NCI-H1930 (cell line): ENCODE data around the gene MED22.

Experiments used
- DNase-seq, 2 experiments: peaks; one replicate each; lab custom pipeline; 2025; lab: John Stamatoyannopoulos, UW

MED22 gene

DNA sequence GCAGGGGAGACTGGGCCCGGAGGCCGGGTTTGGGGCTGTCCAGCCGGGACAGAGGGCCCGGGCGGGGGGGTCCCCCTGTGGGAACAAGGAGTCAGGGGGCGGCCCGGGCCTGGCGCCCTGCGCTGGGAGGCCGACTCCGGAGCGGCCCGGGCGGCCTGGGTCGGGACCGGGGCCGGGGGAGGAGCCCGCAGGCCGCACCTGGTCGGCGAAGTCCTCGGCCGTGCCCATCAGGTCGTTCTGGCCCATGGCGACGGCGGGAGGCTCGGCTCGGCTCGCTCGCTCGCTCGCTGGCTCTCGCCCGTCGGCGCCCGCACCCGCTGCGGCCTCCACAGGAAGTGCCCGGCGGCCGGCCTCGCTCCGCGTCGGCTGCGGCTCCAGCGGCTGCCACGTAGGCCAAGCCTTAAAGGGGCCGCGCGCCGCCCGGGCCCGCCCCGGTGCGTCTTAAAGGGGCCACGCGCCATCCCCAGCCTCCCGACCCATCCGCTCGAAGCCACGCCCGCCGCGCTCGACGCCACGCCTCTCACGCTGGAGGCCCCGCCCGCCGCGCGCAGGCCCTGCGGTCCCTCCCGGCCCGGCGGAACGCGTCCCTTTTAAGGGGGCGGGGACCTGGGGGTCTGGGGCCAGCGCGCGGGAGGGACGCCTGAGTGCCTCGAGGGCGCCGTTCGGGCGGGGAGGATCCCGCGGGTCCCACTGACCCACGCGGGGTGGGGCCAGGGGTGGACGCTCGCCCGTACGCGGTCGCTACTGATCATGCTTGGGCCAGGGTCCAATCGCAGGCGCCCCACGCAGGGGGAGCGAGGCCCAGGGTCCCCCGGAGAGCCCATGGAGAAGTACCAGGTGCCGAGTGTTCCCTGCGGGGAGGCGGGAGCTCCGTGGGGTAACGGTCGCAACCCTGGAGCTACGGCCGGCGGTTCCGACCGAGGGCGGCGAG, 28.1 kb upstream of the MED22 start, which contains the start of the genes STKLD1 and SURF4:
STKLD1 (plus strand) TSS at position 643 of the 931 bp plus-strand sequence; CDS start at position 751, 108 bp downstream.
SURF4 (minus strand) TSS at position 337 of the 931 bp plus-strand sequence; CDS start at position 246, 91 bp downstream.
- peak; percentile 90 to 95 for DNase-seq

DNA sequence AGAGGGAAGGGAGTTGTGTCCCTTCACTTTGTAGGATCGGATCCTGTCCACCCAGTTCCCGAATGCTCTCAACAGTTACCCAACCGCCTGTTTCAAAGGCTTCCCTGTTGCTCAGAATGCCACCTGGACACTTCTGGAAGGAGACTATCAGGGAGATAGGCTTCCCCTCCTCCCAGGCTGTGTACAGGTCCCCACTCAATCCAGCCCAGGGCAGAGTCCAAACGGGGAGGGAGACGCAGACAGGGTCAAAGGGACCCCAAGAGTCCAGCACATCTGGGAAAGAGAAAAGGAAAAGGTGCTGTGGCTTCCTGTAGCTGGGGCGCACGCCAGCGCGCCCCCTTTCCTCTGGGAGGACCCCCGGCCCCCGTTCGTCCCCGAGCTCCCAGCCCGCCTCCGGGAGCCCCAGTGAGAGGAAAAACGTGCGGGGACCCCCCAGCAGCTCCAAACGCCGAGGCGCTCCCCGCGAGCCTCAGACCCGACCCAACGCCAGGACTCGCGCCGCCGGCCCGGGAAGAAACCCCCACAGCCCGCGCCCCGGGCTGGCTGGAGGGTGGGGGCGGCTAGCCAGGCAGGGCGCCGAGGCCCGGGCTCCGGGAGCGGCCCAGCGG, 27.3 kb upstream of the MED22 start:
- DNase-seq: no peak

- no peak for DNase-seq
Measured at GRCh38 chr9:133374612-133375115, 26.7 kb upstream of the MED22 start.

GRCh38 chr9:133372144-133372543, 24.2 kb upstream of the MED22 start:
- no peak for DNase-seq

- no peak for DNase-seq
Measured at GRCh38 chr9:133371261-133371711, 23.4 kb upstream of the MED22 start.

GRCh38 chr9:133370685-133371084, 22.8 kb upstream of the MED22 start:
- no peak for DNase-seq

DNA sequence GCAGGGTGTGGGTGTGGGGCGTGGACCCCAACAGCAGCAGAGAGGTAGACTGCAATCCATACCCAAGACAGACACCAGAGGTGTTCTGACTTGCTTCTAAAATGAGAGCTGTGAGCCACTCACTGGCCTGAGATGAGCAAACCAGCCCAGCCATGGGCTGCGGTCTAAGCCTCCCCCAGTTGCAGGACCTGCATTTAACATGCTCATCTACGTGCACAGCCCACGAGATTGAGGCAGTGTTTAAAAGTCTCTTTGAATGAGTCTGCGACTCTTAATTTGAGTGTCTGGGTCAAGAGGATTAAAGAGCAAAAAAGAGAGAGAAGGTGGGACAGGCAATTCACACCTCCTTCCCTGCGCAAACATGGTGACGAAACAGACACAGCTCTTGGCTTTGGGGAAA, 22.0 kb upstream of the MED22 start:
- no peak for DNase-seq

GRCh38 chr9:133369422-133369821, 21.5 kb upstream of the MED22 start:
- DNase-seq: no peak

GRCh38 chr9:133368249-133368881, 20.4 kb upstream of the MED22 start:
- DNase-seq: peak in 1 of 2 experiments; percentile 28

DNA sequence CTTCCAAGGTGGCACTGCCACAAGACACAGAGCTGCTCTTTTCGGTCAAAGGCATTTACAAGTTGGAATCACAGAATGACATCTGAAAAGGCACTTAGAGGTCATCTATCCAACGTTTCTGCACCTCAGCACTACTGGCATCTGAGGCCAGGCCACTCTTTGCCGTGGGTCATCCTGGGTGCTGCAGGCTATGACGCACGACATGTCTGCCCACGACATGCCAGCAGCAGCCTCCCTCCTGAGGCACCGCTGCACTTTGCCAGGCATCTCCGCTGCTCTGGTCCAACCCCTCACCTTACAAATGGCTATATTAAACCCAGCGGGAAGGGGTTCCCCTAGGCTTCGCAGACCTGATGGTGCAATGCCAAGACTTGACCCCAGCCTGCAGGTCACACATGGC, 19.8 kb upstream of the MED22 start:
- DNase-seq: no peak

- no peak for DNase-seq
Measured at GRCh38 chr9:133367221-133367620, 19.3 kb upstream of the MED22 start.

- DNase-seq: no peak
Measured at GRCh38 chr9:133366435-133366834, 18.5 kb upstream of the MED22 start.

- no peak for DNase-seq
Measured at GRCh38 chr9:133362359-133363044, 14.6 kb upstream of the MED22 start.

DNA sequence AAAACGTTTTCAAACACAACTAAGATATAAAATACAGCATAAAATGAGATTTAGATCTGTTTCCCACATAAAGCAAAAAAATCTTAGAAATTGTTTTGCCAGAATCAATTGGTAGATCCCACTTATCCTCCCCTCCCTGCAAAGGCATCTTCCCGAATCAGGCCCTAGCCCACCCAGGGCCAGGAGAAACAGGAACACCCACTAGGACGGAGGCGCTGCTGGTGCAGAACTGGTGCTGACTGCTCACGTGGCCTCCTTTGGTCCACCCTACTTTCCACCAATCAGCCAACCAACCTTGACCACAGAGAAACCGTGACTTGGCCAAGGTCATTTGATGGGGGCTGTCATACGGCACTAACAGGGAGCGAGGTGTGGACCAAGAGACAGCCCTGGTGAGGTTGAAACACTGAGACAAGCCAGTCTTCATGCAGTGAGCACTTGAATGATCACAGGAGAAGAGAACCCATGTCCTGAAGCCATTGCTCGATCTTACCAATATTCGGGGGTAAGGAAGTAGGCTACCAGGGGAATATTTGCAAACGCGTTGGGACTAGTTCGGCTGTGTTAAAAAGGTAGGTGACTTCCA, 13.7 kb upstream of the MED22 start:
- no peak for DNase-seq

- no peak for DNase-seq
Measured at GRCh38 chr9:133360400-133361393, 12.8 kb upstream of the MED22 start.

DNA sequence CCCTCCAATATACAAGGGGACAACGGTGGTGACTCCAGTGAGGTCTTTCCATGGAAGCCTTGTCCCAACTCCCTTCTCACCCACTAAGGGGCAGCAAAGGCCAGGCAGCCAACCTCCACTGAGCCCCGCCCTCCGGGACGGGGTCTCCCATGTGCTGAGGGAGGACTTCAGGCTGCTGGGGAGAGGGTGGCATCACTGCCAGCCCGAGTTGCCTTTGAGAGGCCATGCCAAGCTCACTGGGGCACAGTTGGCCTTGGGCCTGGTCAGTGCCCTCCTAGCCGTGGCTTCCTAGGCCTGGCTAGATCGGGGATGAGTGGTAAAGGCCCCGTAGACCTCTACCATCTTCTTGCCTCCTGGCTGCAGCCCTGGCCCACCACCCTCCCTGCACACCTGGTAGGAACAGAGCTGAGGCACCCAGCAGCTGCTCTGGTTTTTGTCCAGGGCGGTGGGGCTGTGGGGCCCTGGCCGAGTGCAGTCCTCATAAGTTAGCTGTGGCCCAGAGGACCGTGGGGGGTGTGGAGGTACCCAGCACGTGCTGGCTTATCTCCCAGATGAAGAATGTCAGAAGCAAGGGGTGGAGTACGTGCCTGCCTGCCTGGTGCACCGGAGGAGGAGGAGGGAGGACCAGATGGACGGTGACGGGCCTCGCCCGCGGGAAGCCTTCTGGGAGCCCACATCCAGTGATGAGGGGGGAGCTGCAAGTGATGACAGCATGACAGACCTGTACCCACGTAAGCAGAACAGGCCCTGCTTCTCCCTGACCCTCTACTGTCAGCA, 11.7 kb upstream of the MED22 start:
- peak in 1 of 2 experiments; percentile 37 for DNase-seq

DNA sequence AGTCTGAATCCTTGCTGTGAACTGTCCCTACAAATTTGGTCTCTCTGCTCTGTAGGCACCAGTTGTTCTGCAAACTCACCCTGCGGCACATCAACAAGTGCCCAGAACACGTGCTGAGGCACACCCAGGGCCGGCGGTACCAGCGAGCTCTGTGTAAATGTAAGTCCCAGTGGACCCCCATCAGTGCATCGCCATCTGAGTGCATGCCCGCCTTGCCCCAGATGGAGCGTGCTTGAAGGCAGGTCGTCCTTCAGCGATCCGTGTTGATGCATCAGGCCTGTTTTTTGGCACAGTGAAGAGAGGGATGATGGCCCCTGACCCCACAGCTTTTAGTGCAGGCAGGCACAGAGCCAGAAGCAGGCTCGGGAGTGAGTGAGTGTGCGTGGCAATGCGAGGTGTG, 9.7 kb upstream of the MED22 start:
- DNase-seq: no peak

DNA sequence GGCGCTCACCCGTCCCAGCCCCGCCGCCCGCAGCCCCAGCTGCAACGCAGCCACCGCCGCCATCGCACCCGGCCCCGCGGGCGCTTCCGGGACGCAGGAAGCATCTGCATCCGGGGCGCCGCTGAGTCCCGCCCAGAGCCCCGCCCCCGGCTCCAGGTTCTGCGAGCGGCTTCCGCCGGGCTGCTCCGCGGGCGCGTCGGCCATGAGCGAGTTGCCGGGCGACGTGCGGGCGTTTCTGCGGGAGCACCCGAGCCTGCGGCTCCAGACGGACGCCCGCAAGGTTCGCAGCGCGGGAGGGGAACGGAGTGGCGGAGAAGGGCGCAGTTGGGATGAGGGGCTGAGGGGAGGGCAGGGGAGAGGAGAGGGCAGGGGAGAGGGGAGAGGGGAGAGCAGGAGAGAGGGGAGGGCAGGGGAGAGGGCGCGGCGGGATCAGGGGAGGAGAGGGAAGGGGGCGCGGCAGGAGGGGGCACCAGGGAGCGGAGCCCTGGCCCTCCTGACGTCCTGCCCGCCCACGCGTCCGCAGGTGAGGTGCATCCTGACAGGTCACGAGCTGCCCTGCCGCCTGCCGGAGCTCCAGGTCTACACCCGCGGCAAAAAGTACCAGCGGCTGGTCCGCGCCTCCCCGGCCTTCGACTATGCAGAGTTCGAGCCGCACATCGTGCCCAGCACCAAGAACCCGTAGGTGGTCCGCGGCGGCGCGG, 8.6 kb upstream of the MED22 start, which contains the start of the genes SURF1 and SURF2:
SURF1 (minus strand) TSS at position 97 of the 701 bp plus-strand sequence; CDS start at position 63, 34 bp downstream.
SURF2 (plus strand) TSS at position 160 of the 701 bp plus-strand sequence; CDS start at position 203, 43 bp downstream.
- DNase-seq: peak; percentile 57 to 76
